Gastrocnemius medialis (tissue), 4 donors: ENCODE data around the gene MIXL1. TPM values are rescaled to one million over a fixed set of nuclear protein-coding genes. Genes with fewer than 3 reads are reported as not detected.
"Not testable (repeated sequence)": the region's sequence is repeated elsewhere in the genome, so short reads cannot be mapped to it uniquely, and the experiment has no call there.

ENCODE experiments used
- ATAC-seq, 2 donors: fragments of 150-250 bp; one replicate each; pipeline ENCODE4 v1.9.1; 2016
- DNase-seq, 2 donors: peaks; one replicate each; pipeline ENCODE4 v3.0.0-alpha.2; 2019
- H3K27ac ChIP-seq, 4 donors: fragments of 200-600 bp; sonication (generic); 1 replicate in 1 of 4; 2 replicates in 3 of 4; pipeline ENCODE4 v1.5.1; 2016 to 2018; ENCODE audit warnings: mild to moderate bottlenecking in 2 of 4, moderate library complexity in 1 of 4
- H3K27me3 ChIP-seq, 3 donors: fragments of 200-600 bp; sonication (generic) in 2 of 3; 1 replicate in 1 of 3; 2 replicates in 2 of 3; pipeline versions ENCODE4 v1.5.1 to v1.6.0; 2016 to 2019; ENCODE audit warnings: mild to moderate bottlenecking in 1 of 3, moderate library complexity in 1 of 3
- H3K36me3 ChIP-seq, 2 donors: fragments of 200-600 bp; sonication (generic) in 1 of 2; one replicate each; pipeline ENCODE4 v1.5.1; 2017 to 2018
- H3K4me1 ChIP-seq, 2 donors: fragments of 200-600 bp; sonication (generic) in 1 of 2; one replicate each; pipeline ENCODE4 v1.5.1; 2016 to 2017; ENCODE audit warnings: mild to moderate bottlenecking in 2 of 2
- H3K4me3 ChIP-seq, 4 donors: fragments of 200-600 bp; sonication (generic) in 3 of 4; 1 replicate in 1 of 4; 2 replicates in 3 of 4; pipeline ENCODE4 v1.5.1; 2016 to 2019; ENCODE audit warnings: mild to moderate bottlenecking in 2 of 4
- H3K9me3 ChIP-seq, 3 donors: fragments of 200-600 bp; sonication (generic) in 2 of 3; 1 replicate in 1 of 3; 2 replicates in 2 of 3; pipeline ENCODE4 v1.5.1; 2016 to 2019
- CTCF ChIP-seq, 5 experiments: fragments of 450-650 bp in 3 of 5; fragments of 200-600 bp in 2 of 5; sonication (generic) in 2 of 5; IDR thresholded peaks in 4 of 5; conservative IDR thresholded peaks in 1 of 5; 1 replicate in 4 of 5; 2 replicates in 1 of 5; pipeline ENCODE4 v1.5.1; 2016 to 2019; ENCODE audit warnings: antibody characterized with exemption in 5 of 5, mild to moderate bottlenecking in 3 of 5, moderate library complexity in 3 of 5
- POLR2A ChIP-seq, 2 donors: fragments of 450-650 bp; IDR thresholded peaks; one replicate each; pipeline ENCODE4 v1.6.1; 2017; ENCODE audit warnings: antibody characterized with exemption in 2 of 2, mild to moderate bottlenecking in 2 of 2, moderate library complexity in 2 of 2
- in situ Hi-C, 4 donors: fragments of 200-750 bp; cut with MboI; loops; one replicate each; pipeline versions ENCODE4 v1.15.0 to v1.8.0; 2017; ENCODE audit warnings: low sequenced_read_pairs in 4 of 4
- intact Hi-C: fragments of 100-400 bp; cut with DNase I; formaldehyde crosslinking; loops from one replicate; pipeline ENCODE4 v1.15.1; 2023; ENCODE audit warnings: low total_unique reads
- total RNA-seq, 4 donors: library from RNA; depleted of rRNA; stranded (reverse); fragments of >200 nt; gene quantifications; one replicate each; pipeline versions ENCODE4 v1.1.0 to v1.2.3, GENCODE V29; 2016

The MIXL1 gene
- total RNA-seq, 4 donors from 2014 or later = not detected

- no peak for DNase-seq
- H3K27me3 ChIP-seq = no peaks in the 10 kb centered on the region
- no peak overlapping the region for H3K4me3 ChIP-seq
- ATAC-seq = no peak
- H3K27ac ChIP-seq = no peak overlapping the region
- no peaks in the 10 kb centered on the region for H3K4me1 ChIP-seq
- no peaks in the 10 kb centered on the region for H3K9me3 ChIP-seq
- TF ChIP-seq CTCF (IDR thresholded peaks at IDR 0.05 in 4 of 5, conservative IDR thresholded peaks at IDR 0.05 in 1 of 5) = no peak
- TF ChIP-seq POLR2A (IDR thresholded peaks at IDR 0.05) = no peak
- intact Hi-C loops = no loop called here
- in situ Hi-C loops = loop anchor here (5.0 to 10.0 kb wide), 4 partner anchors 65 to 78 kb away; no protein-coding TSS in a partner anchor
- H3K36me3 ChIP-seq = no peaks in the 10 kb centered on the region
These were observed 23.5 kb upstream of the MIXL1 start for GRCh38 chr1:226199971-226200370.

GRCh38 chr1:226201029-226201593 lies 22.4 kb upstream of the MIXL1 start:
- ATAC-seq (no peak), DNase-seq (no peak)
- TF ChIP-seq POLR2A (IDR thresholded peaks at IDR 0.05) = no peak
- no peak for TF ChIP-seq CTCF (IDR thresholded peaks at IDR 0.05 in 4 of 5, conservative IDR thresholded peaks at IDR 0.05 in 1 of 5)
- in situ Hi-C loops (no loop called here), intact Hi-C loops (no loop called here)
- Histone ChIP-seq H3K27me3 (no peaks in the 10 kb centered on the region), H3K27ac (no peak overlapping the region), H3K4me3 (no peak overlapping the region), H3K4me1 (no peaks in the 10 kb centered on the region), H3K36me3 (no peaks in the 10 kb centered on the region), H3K9me3 (no peaks in the 10 kb centered on the region)

- intact Hi-C loops (no loop called here), in situ Hi-C loops (no loop called here)
- H3K27me3 ChIP-seq = no peaks in the 10 kb centered on the region
- H3K27ac ChIP-seq = no peak overlapping the region
- TF ChIP-seq CTCF (IDR thresholded peaks at IDR 0.05 in 4 of 5, conservative IDR thresholded peaks at IDR 0.05 in 1 of 5) = no peak
- TF ChIP-seq POLR2A (IDR thresholded peaks at IDR 0.05) = no peak
- no peak overlapping the region for H3K4me3 ChIP-seq
- ATAC-seq = no peak
- DNase-seq = no peak
- H3K36me3 ChIP-seq = no peaks in the 10 kb centered on the region
- no peaks in the 10 kb centered on the region for H3K4me1 ChIP-seq
- no peaks in the 10 kb centered on the region for H3K9me3 ChIP-seq
These were observed 21.2 kb upstream of the MIXL1 start for GRCh38 chr1:226202246-226202645.

GRCh38 chr1:226202666-226203065 lies 20.8 kb upstream of the MIXL1 start:
- H3K27me3 ChIP-seq, H3K4me1 ChIP-seq, H3K27ac ChIP-seq, H3K9me3 ChIP-seq, DNase-seq, in situ Hi-C loops, intact Hi-C loops, H3K4me3 ChIP-seq, ATAC-seq, H3K36me3 ChIP-seq: not testable (repeated sequence)

GRCh38 chr1:226203240-226203639 lies 20.2 kb upstream of the MIXL1 start:
- H3K9me3 ChIP-seq = no peaks in the 10 kb centered on the region
- TF ChIP-seq POLR2A (IDR thresholded peaks at IDR 0.05) (no peak), CTCF (IDR thresholded peaks at IDR 0.05 in 4 of 5, conservative IDR thresholded peaks at IDR 0.05 in 1 of 5) (no peak)
- H3K4me3 ChIP-seq = no peak overlapping the region
- intact Hi-C loops = no loop called here
- H3K4me1 ChIP-seq = no peaks in the 10 kb centered on the region
- DNase-seq (no peak), ATAC-seq (no peak)
- no peaks in the 10 kb centered on the region for H3K36me3 ChIP-seq
- H3K27ac ChIP-seq = no peak overlapping the region
- in situ Hi-C loops = no loop called here
- no peaks in the 10 kb centered on the region for H3K27me3 ChIP-seq
